ENCODE results near the gene FANK1. TPM values are rescaled to one million over a fixed set of nuclear protein-coding genes. Genes with fewer than 3 reads are reported as not detected.

Gene FANK1, protein sequence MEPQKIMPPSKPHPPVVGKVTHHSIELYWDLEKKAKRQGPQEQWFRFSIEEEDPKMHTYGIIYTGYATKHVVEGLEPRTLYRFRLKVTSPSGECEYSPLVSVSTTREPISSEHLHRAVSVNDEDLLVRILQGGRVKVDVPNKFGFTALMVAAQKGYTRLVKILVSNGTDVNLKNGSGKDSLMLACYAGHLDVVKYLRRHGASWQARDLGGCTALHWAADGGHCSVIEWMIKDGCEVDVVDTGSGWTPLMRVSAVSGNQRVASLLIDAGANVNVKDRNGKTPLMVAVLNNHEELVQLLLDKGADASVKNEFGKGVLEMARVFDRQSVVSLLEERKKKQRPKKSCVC
- total RNA-seq, result 1.8 and 2.9 TPM in 2 replicates

GRCh38 chr10:125896088-125896934 lies at the start of gene FANK1:
FANK1 (plus strand) TSS chr10:125896564; CDS start chr10:125896643, 79 bp downstream.

DNA sequence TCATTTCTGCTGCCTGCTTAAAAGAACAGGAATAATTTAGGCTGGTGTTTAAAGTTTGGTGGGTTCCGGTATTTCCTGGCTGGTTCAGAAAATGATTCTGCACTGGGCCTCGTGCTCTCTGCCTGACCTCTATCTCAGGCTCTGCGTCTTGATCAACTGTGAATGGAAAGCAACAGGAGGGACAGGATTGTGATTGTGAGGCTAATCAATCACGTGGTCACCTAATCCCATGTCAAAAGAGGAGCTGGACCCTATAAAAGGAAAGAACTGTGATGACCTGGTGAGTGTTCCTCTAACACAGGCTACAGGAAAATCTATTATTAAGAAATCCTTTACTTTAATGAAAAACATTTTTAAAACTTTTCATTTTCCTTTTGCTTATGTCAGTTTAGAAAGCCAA lies 15.2 kb upstream of the FANK1 start, which contains the start of gene DHX32:
TSS of gene DHX32 (minus strand) at position 101 of the 400 bp plus-strand sequence. CDS start 468 bp downstream, outside the sequence.

Other genes starting within 250 kb of the FANK1 start
- not detected in 2 replicates for gene TEX36, start 213.4 kb upstream of the FANK1 start, total RNA-seq
- gene EDRF1, start 176.9 kb upstream of the FANK1 start, total RNA-seq, result 8.4 and 12.7 TPM in 2 replicates
- 0.13 TPM in 1 of 2 replicates, not detected in the other for gene MMP21, start 120.7 kb upstream of the FANK1 start, total RNA-seq
- 48.4 and 51.5 TPM in 2 replicates for gene UROS, start 73.3 kb upstream of the FANK1 start, total RNA-seq
- 12.9 and 41.2 TPM in 2 replicates for gene BCCIP, start 73.0 kb upstream of the FANK1 start, total RNA-seq
- 23.6 and 29.4 TPM in 2 replicates for gene DHX32, start 15.3 kb upstream of the FANK1 start, total RNA-seq

Measured in mesangial cell (primary cell).